K562 (cell line): ENCODE results near the gene PEX7. TPM values are rescaled to one million over a fixed set of nuclear protein-coding genes. Genes with fewer than 3 reads are reported as not detected.
"Not testable (repeated sequence)": the region's sequence is repeated elsewhere in the genome, so short reads cannot be mapped to it uniquely, and the experiment has no call there.

Experiments used
- ATAC-seq: fragments of 200-7000 bp; cut with Tn5 transposase; 3 replicates; pipeline ENCODE4 v1.9.1; 2020; ENCODE audit warnings: moderate library complexity
- BruUV-seq: library from RNA; stranded (reverse); fragments of 400-500 nt; replicated peaks from 2 replicates; lab custom pipeline; 2021; lab: Mats Ljungman, UMichigan
- CTCF ChIA-PET: fragments of 300-600 bp; formaldehyde crosslinking; extraction: SDS; loops from one replicate; lab custom pipeline; 2021; ENCODE audit warnings: low intra/inter-chr PET ratio; lab: Yijun Ruan, JAX
- POLR2A ChIA-PET: fragments of 300-600, 350-650 bp; sonication (Branson Sonifier 250); formaldehyde crosslinking; extraction: SDS; loops from one replicate; lab custom pipeline; 2021; ENCODE audit warnings: antibody characterized with exemption, inconsistent platforms; lab: Yijun Ruan, JAX
- DNase-seq, 4 experiments: peaks; one replicate each; pipeline versions ENCODE4 v3.0.0 to v3.0.0-alpha.2; 2011 to 2018; ENCODE audit warnings: low spot score in 3 of 4, mixed read lengths in 3 of 4; ENCODE audit errors: extremely low read depth in 1 of 4
- FAIRE-seq: peaks from 2 replicates; lab custom pipeline; 2011; peaks lifted over from hg19 to GRCh38; lab: Jason Lieb, UNC
- H2AFZ ChIP-seq: 2 replicates; pipeline ENCODE4 v1.6.0; 2011; ENCODE audit warnings: low read depth, low read length, control low read depth, inconsistent platforms
- H3K27ac ChIP-seq: fragments of 200-600 bp; 3 replicates; pipeline ENCODE4 v1.8.0; 2011; ENCODE audit warnings: low read depth, mild to moderate bottlenecking, control low read depth, inconsistent platforms, low read length, moderate library complexity, mixed read lengths; ENCODE audit errors: extremely low read depth
- H3K27me3 ChIP-seq, 2 experiments: fragments of 300-600 bp in 1 of 2; 2 replicates in 1 of 2; 3 replicates in 1 of 2; pipeline versions ENCODE4 v1.6.0 to v1.8.0; 2011; ENCODE audit warnings: inconsistent platforms in 2 of 2, low read length in 2 of 2, mild to moderate bottlenecking in 1 of 2, mixed read lengths in 1 of 2, moderate library complexity in 1 of 2; ENCODE audit not compliant: control insufficient read depth in 2 of 2, insufficient read depth in 2 of 2
- H3K36me3 ChIP-seq: fragments of 300-600 bp; 3 replicates; pipeline ENCODE4 v1.8.0; 2011; ENCODE audit warnings: mild to moderate bottlenecking, low read length, inconsistent platforms; ENCODE audit not compliant: control insufficient read depth, insufficient read depth
- H3K4me1 ChIP-seq, 2 experiments: fragments of 200-600 bp in 1 of 2; replicated peaks in 1 of 2; 2 replicates in 1 of 2; 3 replicates in 1 of 2; pipeline versions ENCODE4 v1.5.1 to v1.8.0; 2011; ENCODE audit warnings: inconsistent platforms in 2 of 2, low read length in 2 of 2, mild to moderate bottlenecking in 1 of 2, mixed read lengths in 1 of 2, moderate library complexity in 1 of 2; ENCODE audit not compliant: control insufficient read depth in 2 of 2, insufficient read depth in 2 of 2
- H3K4me2 ChIP-seq: 2 replicates; pipeline ENCODE4 v1.6.1; 2011; ENCODE audit warnings: low read length, control low read depth, inconsistent platforms, mixed read lengths; ENCODE audit not compliant: insufficient read depth
- H3K4me3 ChIP-seq: fragments of 200-600 bp; sonication (generic), shearing (Covaris generic); 2 replicates; pipeline ENCODE4 v1.5.1; 2016; ENCODE audit warnings: control low read depth, inconsistent platforms
- H3K79me2 ChIP-seq: fragments of 200-600 bp; 3 replicates; pipeline ENCODE4 v1.8.0; 2011; ENCODE audit warnings: low read length, inconsistent platforms; ENCODE audit not compliant: control insufficient read depth, insufficient read depth
- H3K9ac ChIP-seq, 2 experiments: 2 replicates each; pipeline versions ENCODE4 v1.6.0 to v1.6.1; 2011; ENCODE audit warnings: low read depth in 2 of 2, low read length in 2 of 2, control low read depth in 1 of 2, inconsistent platforms in 1 of 2, mild to moderate bottlenecking in 1 of 2, mixed read lengths in 1 of 2; ENCODE audit not compliant: insufficient read depth in 1 of 2
- H3K9me1 ChIP-seq: one replicate; pipeline ENCODE4 v1.6.0; 2011; ENCODE audit warnings: inconsistent platforms, mild to moderate bottlenecking, low read length, moderate library complexity; ENCODE audit not compliant: control insufficient read depth, insufficient read depth
- H3K9me3 ChIP-seq: replicated peaks from 2 replicates; pipeline ENCODE4 v1.5.1; 2011; ENCODE audit warnings: low read depth, low read length, inconsistent platforms; ENCODE audit not compliant: control insufficient read depth, insufficient read depth
- H4K20me1 ChIP-seq: replicated peaks from 2 replicates; pipeline ENCODE4 v1.6.1; 2011; ENCODE audit warnings: low read length, inconsistent platforms, mixed read lengths; ENCODE audit not compliant: control insufficient read depth, insufficient read depth
- CBFA2T2 ChIP-seq: fragments of 450-650 bp; conservative IDR thresholded peaks from 2 replicates; pipeline ENCODE4 v1.6.1; 2017; ENCODE audit warnings: mild to moderate bottlenecking
- CEBPG ChIP-seq, 3 experiments: fragments of 200-800 bp in 1 of 3; sonication (Bioruptor generic) in 1 of 3; sonication (generic) in 1 of 3; formaldehyde crosslinking in 1 of 3; IDR thresholded peaks in 2 of 3; conservative IDR thresholded peaks in 1 of 3; 2 replicates each; pipeline versions ENCODE4 v1.6.1 to v1.8.0; 2016 to 2022; ENCODE audit warnings: missing compliant biosample characterization in 2 of 3, missing genetic modification characterization in 2 of 3, mild to moderate bottlenecking in 1 of 3, missing genetic modification reagents in 1 of 3
- ETV5 ChIP-seq: sonication (generic); formaldehyde crosslinking; IDR thresholded peaks from 2 replicates; pipeline ENCODE4 v1.4.0; 2020; ENCODE audit warnings: low read depth, mild to moderate bottlenecking, missing genetic modification reagents
- GTF2F1 ChIP-seq: IDR thresholded peaks from 2 replicates; pipeline ENCODE4 v1.6.1; 2011; ENCODE audit warnings: low read depth, low read length, improper control_type of control experiment
- KLF6 ChIP-seq: fragments of 250-450 bp; sonication (Bioruptor Pico); IDR thresholded peaks from 2 replicates; pipeline ENCODE4 v1.4.0; 2020; ENCODE audit warnings: mild to moderate bottlenecking, moderate library complexity, borderline replicate concordance
- U2AF2 ChIP-seq: fragments of 200-400 bp; formaldehyde crosslinking; optimal IDR thresholded peaks from 2 replicates; pipeline ENCODE3; 2017; ENCODE audit warnings: low read depth, mild to moderate bottlenecking, low read length
- ZNF507 ChIP-seq: conservative IDR thresholded peaks from 2 replicates; pipeline ENCODE4 v1.6.1; 2017; ENCODE audit warnings: missing genetic modification characterization, missing compliant biosample characterization
- WGBS: fragments of 100-300 bp; shearing (Covaris generic); methylation state at CpG from one replicate; pipeline ENCODE4 v1.1.6; 2016; ENCODE audit warnings: low coverage, mixed read lengths; ENCODE audit not compliant: insufficient coverage; ENCODE audit errors: missing lambda C conversion rate; 5-methylcytosine and 5-hydroxymethylcytosine counted together
- in situ Hi-C: fragments of 300-500 bp; cut with MboI; formaldehyde crosslinking; loops from 4 replicates; pipeline ENCODE4 v1.15.0; 2018; ENCODE audit warnings: inconsistent platforms, mixed read lengths
- intact Hi-C: fragments of 100-400 bp; cut with micrococcal nuclease; formaldehyde crosslinking; loops from 2 replicates; pipeline ENCODE4 v1.14.2; 2022
- polyA plus RNA-seq, 8 experiments: library from polyadenylated mRNA; depleted of rRNA in 4 of 8; stranded (reverse) in 5 of 8; unstranded in 3 of 8; fragments of >200 nt; fragmentation: Nextera tagmentation in 2 of 8; fragmentation: Illumina TruSeq in 1 of 8; extraction: Ambion mirVana in 2 of 8; extraction: Trizol in 1 of 8; gene quantifications; 2 replicates each; pipeline versions ENCODE4 v1.2.1 to v1.2.3, GENCODE V29; 2011 to 2014; ENCODE audit warnings: inconsistent platforms in 1 of 8, missing spikeins in 1 of 8
- total RNA-seq, 7 experiments: library from RNA; depleted of rRNA in 6 of 7; stranded (reverse); fragments of >200 nt in 6 of 7; fragmentation: Illumina TruSeq in 2 of 7; extraction: Trizol in 2 of 7; gene quantifications; 2 replicates each; pipeline versions ENCODE4 v1.2.1 to v1.2.3, GENCODE V29; 2011 to 2021; ENCODE audit warnings: low replicate concordance in 1 of 7

Gene PEX7
- total and polyA plus RNA-seq, 9 of the 15 experiments (the other 6 are each of a cell fraction or from before 2014, with no cell fraction given): 1.6 to 12.9 (median 9.1) TPM

- whole genome bisulfite sequencing: 53% methylated on average over 4 of the region's 4 CpGs
- H3K9ac ChIP-seq, H3K9me3 ChIP-seq, POLR2A ChIA-PET, H3K4me2 ChIP-seq, H3K9me1 ChIP-seq, ATAC-seq, H3K4me1 ChIP-seq, H3K36me3 ChIP-seq, H4K20me1 ChIP-seq, FAIRE-seq, H3K4me3 ChIP-seq, H3K27me3 ChIP-seq, BruUV-seq, CTCF ChIA-PET, H2AFZ ChIP-seq, H3K79me2 ChIP-seq, H3K27ac ChIP-seq, DNase-seq: not testable (repeated sequence)
- intact Hi-C loops: loop anchor here (5.0 to 10.0 kb wide), 2 partner anchors 227 to 795 kb away; no protein-coding TSS in a partner anchor
- peak; percentile 92 for TF ChIP-seq ZNF507 (tag)
- in situ Hi-C loops: loop anchor here (25.0 kb wide), 1 partner anchor 787 kb away; no protein-coding TSS in a partner anchor
Measured at GRCh38 chr6:136849979-136850563, 27.7 kb downstream of the PEX7 start.

- in situ Hi-C loops: no loop called here
- H3K79me2 ChIP-seq: no peaks in the 10 kb centered on the region
- no peak overlapping the region for H3K27ac ChIP-seq
- H3K4me3 ChIP-seq: no peak overlapping the region
- no peaks in the 10 kb centered on the region for H3K4me1 ChIP-seq
- POLR2A ChIA-PET: no interaction called here
- FAIRE-seq (no peak), ATAC-seq (no peak), DNase-seq (no peak)
- H4K20me1 ChIP-seq: no peaks in the 10 kb centered on the region
- BruUV-seq: no TSS peak
- CTCF ChIA-PET: no interaction called here
- intact Hi-C loops: no loop called here
- TF ChIP-seq ETV5 (CRISPR knock-in tag): no peak
- TF ChIP-seq CEBPG (CRISPR knock-in tag; IDR thresholded peaks at IDR 0.05): peak; percentile 51
- TF ChIP-seq CEBPG (tag; conservative IDR thresholded peaks at IDR 0.05 in 1 of 2, IDR thresholded peaks at IDR 0.05 in 1 of 2): 0 out of 4 replicates have a peak, but pooled peaks of 1 of the 2 experiments have one; percentile 38
- TF ChIP-seq KLF6 (CRISPR knock-in tag): no peak
- TF ChIP-seq GTF2F1: no peak
- no peak for TF ChIP-seq U2AF2
- no peak for TF ChIP-seq CBFA2T2
- 50% methylated on average over 5 of the region's 5 CpGs for whole genome bisulfite sequencing
- no peak overlapping the region for H3K9ac ChIP-seq
- H3K9me3 ChIP-seq: no peaks in the 10 kb centered on the region
- H3K27me3 ChIP-seq: no peaks in the 10 kb centered on the region
- H3K4me2 ChIP-seq: no peak overlapping the region
- H3K36me3 ChIP-seq: no peaks in the 10 kb centered on the region
- no peak overlapping the region for H2AFZ ChIP-seq
- H3K9me1 ChIP-seq: no peaks in the 10 kb centered on the region
Measured at GRCh38 chr6:136859430-136859829, 37.0 kb downstream of the PEX7 start.
